ENCODE measurements around the gene ASIC5.

- TF ChIP-seq CTCF (IDR thresholded peaks at IDR 0.05; ENCODE audit: insufficient read depth, low read depth, low read length) (peak; percentile 51), EZH2 (IDR thresholded peaks at IDR 0.05; ENCODE audit: insufficient read depth, low read length) (no peak)
These were observed 70.1 kb downstream of the ASIC5 start for GRCh38 chr4:155795991-155796390.

Measured in astrocyte (in vitro differentiated cells and primary cell).